ENCODE data around the gene BBS5.
A peak's percentile ranks its signal among the peaks of the same experiment; 100 is the strongest.
"Not testable (repeated sequence)": the region's sequence is repeated elsewhere in the genome, so short reads cannot be mapped to it uniquely, and the experiment has no call there.

The BBS5 gene

GRCh38 chr2:169490834-169491233 is 11.5 kb downstream of the BBS5 start:
- no peak for DNase-seq

- no peak for DNase-seq
Observed at GRCh38 chr2:169491378-169491777, 12.1 kb downstream of the BBS5 start.

- DNase-seq = no peak
Observed at GRCh38 chr2:169493360-169493759, 14.1 kb downstream of the BBS5 start.

- DNase-seq = no peak
Observed at GRCh38 chr2:169495310-169495928, 16.1 kb downstream of the BBS5 start.

- no peak for DNase-seq
Observed at GRCh38 chr2:169504651-169505050, 25.4 kb downstream of the BBS5 start.

GRCh38 chr2:169507698-169508097 is 28.4 kb downstream of the BBS5 start:
- peak; percentile 13 for DNase-seq

GRCh38 chr2:169509298-169509885 is 30.1 kb downstream of the BBS5 start, which contains the start of gene KLHL41:
KLHL41 (plus strand) TSS chr2:169509702; CDS start chr2:169509779, 77 bp downstream.
- DNase-seq = no peak

- DNase-seq = no peak
Observed at GRCh38 chr2:169509955-169510354, 30.7 kb downstream of the BBS5 start.

GRCh38 chr2:169510496-169510895 is 31.2 kb downstream of the BBS5 start:
- DNase-seq = no peak

- no peak for DNase-seq
Observed at GRCh38 chr2:169511818-169512217, 32.5 kb downstream of the BBS5 start.

- DNase-seq = no peak
Observed at GRCh38 chr2:169512525-169512924, 33.2 kb downstream of the BBS5 start.

GRCh38 chr2:169513094-169513493 is 33.8 kb downstream of the BBS5 start:
- DNase-seq = no peak

GRCh38 chr2:169513926-169514325 is 34.6 kb downstream of the BBS5 start:
- DNase-seq = no peak

GRCh38 chr2:169514758-169515157 is 35.5 kb downstream of the BBS5 start:
- DNase-seq = not testable (repeated sequence)

GRCh38 chr2:169516488-169516995 is 37.2 kb downstream of the BBS5 start:
- not testable (repeated sequence) for DNase-seq

- no peak for DNase-seq
Observed at GRCh38 chr2:169520896-169521295, 41.6 kb downstream of the BBS5 start.

- DNase-seq = no peak
Observed at GRCh38 chr2:169523681-169524080, 44.4 kb downstream of the BBS5 start.

GRCh38 chr2:169525434-169525833 is 46.1 kb downstream of the BBS5 start:
- no peak for DNase-seq

- DNase-seq = no peak
Observed at GRCh38 chr2:169526451-169526850, 47.2 kb downstream of the BBS5 start.

- peak; percentile 77 for DNase-seq
Observed at GRCh38 chr2:169528271-169528701, 49.0 kb downstream of the BBS5 start.

- DNase-seq = not testable (repeated sequence)
Observed at GRCh38 chr2:169539460-169539859, 60.2 kb downstream of the BBS5 start.

GRCh38 chr2:169540146-169540545 is 60.9 kb downstream of the BBS5 start:
- no peak for DNase-seq

GRCh38 chr2:169542433-169542832 is 63.1 kb downstream of the BBS5 start:
- DNase-seq = no peak

- peak; percentile 26 for DNase-seq
Observed at GRCh38 chr2:169546756-169547155, 67.5 kb downstream of the BBS5 start.
